K562 (cell line): ENCODE data around the gene PPP1R12B. TPM values are rescaled to one million over a fixed set of nuclear protein-coding genes. Genes with fewer than 3 reads are reported as not detected.
A peak's percentile ranks its signal among the peaks of the same experiment; 100 is the strongest.

ENCODE experiments used
- KHSRP ChIP-seq: fragments of 450-650 bp; IDR thresholded peaks from 2 replicates; pipeline ENCODE4 v1.6.1; 2017
- NONO ChIP-seq, 2 experiments: fragments of 200-400 bp in 1 of 2; fragments of 450-650 bp in 1 of 2; formaldehyde crosslinking in 1 of 2; IDR thresholded peaks; 2 replicates each; pipeline ENCODE4 v1.6.1; 2017; ENCODE audit warnings: low read depth in 2 of 2, mild to moderate bottlenecking in 2 of 2, moderate library complexity in 2 of 2, low read length in 1 of 2
- POLR2AphosphoS5 ChIP-seq: IDR thresholded peaks from 2 replicates; pipeline ENCODE4 v1.6.1; 2011; ENCODE audit warnings: mild to moderate bottlenecking, low read depth, low read length, moderate library complexity; ENCODE audit not compliant: control insufficient read depth, insufficient read depth
- PRMT5 ChIP-seq: sonication (generic); formaldehyde crosslinking; IDR thresholded peaks from 2 replicates; pipeline ENCODE4 v1.5.0; 2020; ENCODE audit warnings: missing genetic modification reagents
- TFAM ChIP-seq: fragments of 250-450 bp; sonication (Bioruptor Pico); conservative IDR thresholded peaks from 2 replicates; pipeline ENCODE4 v1.5.0; 2021; ENCODE audit warnings: mild to moderate bottlenecking, moderate library complexity
- TOE1 ChIP-seq, 2 experiments: fragments of 450-650 bp in 1 of 2; sonication (generic) in 1 of 2; formaldehyde crosslinking in 1 of 2; IDR thresholded peaks; 2 replicates each; pipeline versions ENCODE4 v1.7.1 to v1.8.0; 2016 to 2022; ENCODE audit warnings: borderline replicate concordance in 2 of 2, mild to moderate bottlenecking in 2 of 2, antibody characterized with exemption in 1 of 2, inconsistent platforms in 1 of 2, low read depth in 1 of 2, missing genetic modification reagents in 1 of 2, moderate library complexity in 1 of 2
- YBX1 ChIP-seq: fragments of 450-650 bp; IDR thresholded peaks from 2 replicates; pipeline ENCODE4 v1.7.1; 2016; ENCODE audit warnings: mild to moderate bottlenecking
- YY1 ChIP-seq, 3 experiments: IDR thresholded peaks; 2 replicates each; pipeline ENCODE4 v1.6.1; 2011; ENCODE audit warnings: low read length in 2 of 3, mild to moderate bottlenecking in 2 of 3, moderate library complexity in 2 of 3, borderline replicate concordance in 1 of 3, control low read depth in 1 of 3, low read depth in 1 of 3; ENCODE audit not compliant: insufficient read depth in 3 of 3, insufficient replicate concordance in 2 of 3, control insufficient read depth in 1 of 3, insufficient read length in 1 of 3; ENCODE audit errors: extremely low read depth in 1 of 3
- ZNF431 ChIP-seq: sonication (generic); formaldehyde crosslinking; IDR thresholded peaks from 2 replicates; pipeline ENCODE4 v1.8.0; 2022; ENCODE audit warnings: mild to moderate bottlenecking, missing genetic modification reagents
- ZNF584 ChIP-seq: fragments of 200-800 bp; sonication (Bioruptor generic); IDR thresholded peaks from 2 replicates; pipeline ENCODE4 v1.6.1; 2016; ENCODE audit warnings: low read depth, mild to moderate bottlenecking, missing genetic modification characterization, missing compliant biosample characterization
- polyA plus RNA-seq, 8 experiments: library from polyadenylated mRNA; depleted of rRNA in 4 of 8; stranded (reverse) in 5 of 8; unstranded in 3 of 8; fragments of >200 nt; fragmentation: Nextera tagmentation in 2 of 8; fragmentation: Illumina TruSeq in 1 of 8; extraction: Ambion mirVana in 2 of 8; extraction: Trizol in 1 of 8; gene quantifications; 2 replicates each; pipeline versions ENCODE4 v1.2.1 to v1.2.3, GENCODE V29; 2011 to 2014; ENCODE audit warnings: inconsistent platforms in 1 of 8, missing spikeins in 1 of 8
- total RNA-seq, 7 experiments: library from RNA; depleted of rRNA in 6 of 7; stranded (reverse); fragments of >200 nt in 6 of 7; fragmentation: Illumina TruSeq in 2 of 7; extraction: Trizol in 2 of 7; gene quantifications; 2 replicates each; pipeline versions ENCODE4 v1.2.1 to v1.2.3, GENCODE V29; 2011 to 2021; ENCODE audit warnings: low replicate concordance in 1 of 7
- TF ChIP-seq, protein P1 (sequence below): conservative IDR thresholded peaks from 2 replicates; pipeline ENCODE4 v1.6.1; 2011; ENCODE audit warnings: low read depth, mild to moderate bottlenecking, low read length; ENCODE audit not compliant: control insufficient read depth
- TF ChIP-seq, protein P2 (sequence below): sonication (generic); formaldehyde crosslinking; IDR thresholded peaks from 2 replicates; pipeline ENCODE4 v1.8.0; 2022; ENCODE audit warnings: mild to moderate bottlenecking, missing genetic modification reagents
- TF ChIP-seq, protein P3 (sequence below): fragments of 450-650 bp; IDR thresholded peaks from 2 replicates; pipeline ENCODE4 v1.6.1; 2017; ENCODE audit warnings: antibody characterized with exemption, mild to moderate bottlenecking
- TF ChIP-seq, protein P4 (sequence below): sonication (generic); formaldehyde crosslinking; IDR thresholded peaks from 2 replicates; pipeline ENCODE4 v1.8.1; 2022; ENCODE audit warnings: missing genetic modification reagents

Gene PPP1R12B
- total and polyA plus RNA-seq, 9 of the 15 experiments (the other 6 are each of a cell fraction or from before 2014, with no cell fraction given), result 0.73 to 16.9 (median 13.6) TPM

DNA sequence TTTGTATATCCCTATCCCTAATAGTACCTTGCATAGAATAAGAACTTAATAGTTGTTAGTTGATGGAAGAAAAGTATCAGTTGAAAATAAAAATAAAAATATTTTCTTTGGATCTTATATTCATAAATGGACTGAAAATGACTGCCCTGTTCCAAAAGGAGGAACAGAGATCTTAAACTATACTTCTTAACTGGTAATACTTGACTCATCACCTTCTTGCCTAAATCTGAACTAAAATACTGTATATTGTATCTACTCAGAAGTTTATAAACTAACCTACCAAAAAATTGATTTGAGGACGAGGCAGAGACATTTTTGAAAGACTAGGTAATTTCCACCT lies 182.9 kb downstream of the PPP1R12B start (continued):
- TF ChIP-seq YBX1 (no peak), TOE1 (IDR thresholded peaks at IDR 0.05; ENCODE audit: borderline replicate concordance) (no peak), TOE1 (CRISPR knock-in tag; IDR thresholded peaks at IDR 0.05; ENCODE audit: borderline replicate concordance, low read depth) (no peak), ZNF584 (CRISPR knock-in tag) (0 out of 2 replicates have a peak, but pooled peaks have one; percentile 50), KHSRP (no peak), TFAM (CRISPR knock-in tag) (no peak), YY1 (IDR thresholded peaks at IDR 0.05; ENCODE audit: borderline replicate concordance in 1 of 3, control insufficient read depth in 1 of 3, extremely low read depth in 1 of 3, insufficient read depth in 3 of 3, insufficient read length in 1 of 3, insufficient replicate concordance in 2 of 3, low read depth in 1 of 3, low read length in 2 of 3) (no peak), NONO (IDR thresholded peaks at IDR 0.05; ENCODE audit: low read depth in 2 of 2, low read length in 1 of 2) (no peak), POLR2AphosphoS5 (no peak), ZNF431 (CRISPR knock-in tag) (no peak), PRMT5 (CRISPR knock-in tag) (no peak)
- TF ChIP-seq, protein P1, sequence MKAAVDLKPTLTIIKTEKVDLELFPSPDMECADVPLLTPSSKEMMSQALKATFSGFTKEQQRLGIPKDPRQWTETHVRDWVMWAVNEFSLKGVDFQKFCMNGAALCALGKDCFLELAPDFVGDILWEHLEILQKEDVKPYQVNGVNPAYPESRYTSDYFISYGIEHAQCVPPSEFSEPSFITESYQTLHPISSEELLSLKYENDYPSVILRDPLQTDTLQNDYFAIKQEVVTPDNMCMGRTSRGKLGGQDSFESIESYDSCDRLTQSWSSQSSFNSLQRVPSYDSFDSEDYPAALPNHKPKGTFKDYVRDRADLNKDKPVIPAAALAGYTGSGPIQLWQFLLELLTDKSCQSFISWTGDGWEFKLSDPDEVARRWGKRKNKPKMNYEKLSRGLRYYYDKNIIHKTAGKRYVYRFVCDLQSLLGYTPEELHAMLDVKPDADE, result no peak
- TF ChIP-seq, protein P2, sequence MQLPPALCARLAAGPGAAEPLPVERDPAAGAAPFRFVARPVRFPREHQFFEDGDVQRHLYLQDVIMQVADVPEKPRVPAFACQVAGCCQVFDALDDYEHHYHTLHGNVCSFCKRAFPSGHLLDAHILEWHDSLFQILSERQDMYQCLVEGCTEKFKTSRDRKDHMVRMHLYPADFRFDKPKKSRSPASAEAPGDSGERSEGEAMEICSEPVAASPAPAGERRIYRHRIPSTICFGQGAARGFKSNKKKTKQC (CRISPR knock-in tag), result no peak
- TF ChIP-seq, protein P3, sequence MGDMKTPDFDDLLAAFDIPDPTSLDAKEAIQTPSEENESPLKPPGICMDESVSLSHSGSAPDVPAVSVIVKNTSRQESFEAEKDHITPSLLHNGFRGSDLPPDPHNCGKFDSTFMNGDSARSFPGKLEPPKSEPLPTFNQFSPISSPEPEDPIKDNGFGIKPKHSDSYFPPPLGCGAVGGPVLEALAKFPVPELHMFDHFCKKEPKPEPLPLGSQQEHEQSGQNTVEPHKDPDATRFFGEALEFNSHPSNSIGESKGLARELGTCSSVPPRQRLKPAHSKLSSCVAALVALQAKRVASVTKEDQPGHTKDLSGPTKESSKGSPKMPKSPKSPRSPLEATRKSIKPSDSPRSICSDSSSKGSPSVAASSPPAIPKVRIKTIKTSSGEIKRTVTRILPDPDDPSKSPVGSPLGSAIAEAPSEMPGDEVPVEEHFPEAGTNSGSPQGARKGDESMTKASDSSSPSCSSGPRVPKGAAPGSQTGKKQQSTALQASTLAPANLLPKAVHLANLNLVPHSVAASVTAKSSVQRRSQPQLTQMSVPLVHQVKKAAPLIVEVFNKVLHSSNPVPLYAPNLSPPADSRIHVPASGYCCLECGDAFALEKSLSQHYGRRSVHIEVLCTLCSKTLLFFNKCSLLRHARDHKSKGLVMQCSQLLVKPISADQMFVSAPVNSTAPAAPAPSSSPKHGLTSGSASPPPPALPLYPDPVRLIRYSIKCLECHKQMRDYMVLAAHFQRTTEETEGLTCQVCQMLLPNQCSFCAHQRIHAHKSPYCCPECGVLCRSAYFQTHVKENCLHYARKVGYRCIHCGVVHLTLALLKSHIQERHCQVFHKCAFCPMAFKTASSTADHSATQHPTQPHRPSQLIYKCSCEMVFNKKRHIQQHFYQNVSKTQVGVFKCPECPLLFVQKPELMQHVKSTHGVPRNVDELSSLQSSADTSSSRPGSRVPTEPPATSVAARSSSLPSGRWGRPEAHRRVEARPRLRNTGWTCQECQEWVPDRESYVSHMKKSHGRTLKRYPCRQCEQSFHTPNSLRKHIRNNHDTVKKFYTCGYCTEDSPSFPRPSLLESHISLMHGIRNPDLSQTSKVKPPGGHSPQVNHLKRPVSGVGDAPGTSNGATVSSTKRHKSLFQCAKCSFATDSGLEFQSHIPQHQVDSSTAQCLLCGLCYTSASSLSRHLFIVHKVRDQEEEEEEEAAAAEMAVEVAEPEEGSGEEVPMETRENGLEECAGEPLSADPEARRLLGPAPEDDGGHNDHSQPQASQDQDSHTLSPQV, result peak; percentile 6; the same call in 1 of the 2 replicates
- TF ChIP-seq, protein P4, sequence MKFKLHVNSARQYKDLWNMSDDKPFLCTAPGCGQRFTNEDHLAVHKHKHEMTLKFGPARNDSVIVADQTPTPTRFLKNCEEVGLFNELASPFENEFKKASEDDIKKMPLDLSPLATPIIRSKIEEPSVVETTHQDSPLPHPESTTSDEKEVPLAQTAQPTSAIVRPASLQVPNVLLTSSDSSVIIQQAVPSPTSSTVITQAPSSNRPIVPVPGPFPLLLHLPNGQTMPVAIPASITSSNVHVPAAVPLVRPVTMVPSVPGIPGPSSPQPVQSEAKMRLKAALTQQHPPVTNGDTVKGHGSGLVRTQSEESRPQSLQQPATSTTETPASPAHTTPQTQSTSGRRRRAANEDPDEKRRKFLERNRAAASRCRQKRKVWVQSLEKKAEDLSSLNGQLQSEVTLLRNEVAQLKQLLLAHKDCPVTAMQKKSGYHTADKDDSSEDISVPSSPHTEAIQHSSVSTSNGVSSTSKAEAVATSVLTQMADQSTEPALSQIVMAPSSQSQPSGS (CRISPR knock-in tag), result no peak
- TF ChIP-seq, all 486 proteins: peak for 12
